Type B pancreatic cell (in vitro differentiated cells): ENCODE measurements around the gene TANGO6. TPM values are rescaled to one million over a fixed set of nuclear protein-coding genes. Genes with fewer than 3 reads are reported as not detected.

ENCODE experiments used
- DNase-seq: peaks from one replicate; pipeline ENCODE4 v3.0.0; 2021; ENCODE audit warnings: mixed read lengths; ENCODE audit not compliant: unreplicated experiment; ENCODE audit errors: extremely low spot score
- H3K27ac Mint-ChIP-seq: 2 replicates; pipeline ENCODE4 v1.8.0; 2021; ENCODE audit warnings: mild to moderate bottlenecking, mixed read lengths
- H3K27me3 Mint-ChIP-seq: 2 replicates; pipeline ENCODE4 v1.8.0; 2021; ENCODE audit warnings: mixed read lengths
- H3K36me3 Mint-ChIP-seq: 2 replicates; pipeline ENCODE4 v1.8.0; 2021; ENCODE audit warnings: mixed read lengths
- H3K4me1 Mint-ChIP-seq: one replicate; pipeline ENCODE4 v1.8.0; 2021; ENCODE audit warnings: mixed read lengths; ENCODE audit not compliant: unreplicated experiment
- H3K4me3 Mint-ChIP-seq: 2 replicates; pipeline ENCODE4 v1.8.0; 2021; ENCODE audit warnings: mild to moderate bottlenecking, mixed read lengths
- H3K9me3 Mint-ChIP-seq: 2 replicates; pipeline ENCODE4 v1.8.0; 2021; ENCODE audit warnings: mixed read lengths
- total RNA-seq: library from RNA; stranded (reverse); gene quantifications from 2 replicates; pipeline ENCODE4 v1.2.1, GENCODE V29; 2021; ENCODE audit warnings: low replicate concordance
- TF ChIP-seq, protein P1 (sequence below): fragments of 200-600 bp; sonication (generic); conservative IDR thresholded peaks from 2 replicates; pipeline ENCODE4 v1.5.0; 2021; ENCODE audit warnings: antibody characterized with exemption, mild to moderate bottlenecking

Gene TANGO6
- total RNA-seq, 1 donor from 2014 or later: 13.0 TPM

DNA sequence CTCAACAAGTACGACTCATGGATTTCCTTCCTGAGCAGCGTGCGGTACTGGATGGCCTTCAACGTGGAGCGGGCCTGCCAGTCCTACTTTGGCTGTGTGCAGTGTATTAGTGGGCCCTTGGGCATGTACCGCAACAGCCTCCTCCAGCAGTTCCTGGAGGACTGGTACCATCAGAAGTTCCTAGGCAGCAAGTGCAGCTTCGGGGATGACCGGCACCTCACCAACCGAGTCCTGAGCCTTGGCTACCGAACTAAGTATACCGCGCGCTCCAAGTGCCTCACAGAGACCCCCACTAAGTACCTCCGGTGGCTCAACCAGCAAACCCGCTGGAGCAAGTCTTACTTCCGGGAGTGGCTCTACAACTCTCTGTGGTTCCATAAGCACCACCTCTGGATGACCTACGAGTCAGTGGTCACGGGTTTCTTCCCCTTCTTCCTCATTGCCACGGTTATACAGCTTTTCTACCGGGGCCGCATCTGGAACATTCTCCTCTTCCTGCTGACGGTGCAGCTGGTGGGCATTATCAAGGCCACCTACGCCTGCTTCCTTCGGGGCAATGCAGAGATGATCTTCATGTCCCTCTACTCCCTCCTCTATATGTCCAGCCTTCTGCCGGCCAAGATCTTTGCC is 271.1 kb downstream of the TANGO6 start:
- Mint-ChIP-seq H3K36me3 (peaks cover 26% of the 10 kb centered on the region), H3K27ac (no peak overlapping the region), H3K4me1 (no peaks in the 10 kb centered on the region), H3K4me3 (no peak overlapping the region), H3K9me3 (no peaks in the 10 kb centered on the region), H3K27me3 (peaks cover 5% of the 10 kb centered on the region)
- TF ChIP-seq, protein P1, sequence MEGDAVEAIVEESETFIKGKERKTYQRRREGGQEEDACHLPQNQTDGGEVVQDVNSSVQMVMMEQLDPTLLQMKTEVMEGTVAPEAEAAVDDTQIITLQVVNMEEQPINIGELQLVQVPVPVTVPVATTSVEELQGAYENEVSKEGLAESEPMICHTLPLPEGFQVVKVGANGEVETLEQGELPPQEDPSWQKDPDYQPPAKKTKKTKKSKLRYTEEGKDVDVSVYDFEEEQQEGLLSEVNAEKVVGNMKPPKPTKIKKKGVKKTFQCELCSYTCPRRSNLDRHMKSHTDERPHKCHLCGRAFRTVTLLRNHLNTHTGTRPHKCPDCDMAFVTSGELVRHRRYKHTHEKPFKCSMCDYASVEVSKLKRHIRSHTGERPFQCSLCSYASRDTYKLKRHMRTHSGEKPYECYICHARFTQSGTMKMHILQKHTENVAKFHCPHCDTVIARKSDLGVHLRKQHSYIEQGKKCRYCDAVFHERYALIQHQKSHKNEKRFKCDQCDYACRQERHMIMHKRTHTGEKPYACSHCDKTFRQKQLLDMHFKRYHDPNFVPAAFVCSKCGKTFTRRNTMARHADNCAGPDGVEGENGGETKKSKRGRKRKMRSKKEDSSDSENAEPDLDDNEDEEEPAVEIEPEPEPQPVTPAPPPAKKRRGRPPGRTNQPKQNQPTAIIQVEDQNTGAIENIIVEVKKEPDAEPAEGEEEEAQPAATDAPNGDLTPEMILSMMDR: no peak
- DNase-seq: no peak

DNA sequence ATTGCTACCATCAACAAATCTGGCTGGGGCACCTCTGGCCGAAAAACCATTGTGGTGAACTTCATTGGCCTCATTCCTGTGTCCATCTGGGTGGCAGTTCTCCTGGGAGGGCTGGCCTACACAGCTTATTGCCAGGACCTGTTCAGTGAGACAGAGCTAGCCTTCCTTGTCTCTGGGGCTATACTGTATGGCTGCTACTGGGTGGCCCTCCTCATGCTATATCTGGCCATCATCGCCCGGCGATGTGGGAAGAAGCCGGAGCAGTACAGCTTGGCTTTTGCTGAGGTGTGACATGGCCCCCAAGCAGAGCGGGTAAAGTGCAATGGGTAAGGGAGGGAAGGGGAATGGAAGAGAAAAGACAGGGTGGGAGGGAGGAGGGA is 271.6 kb downstream of the TANGO6 start:
- TF ChIP-seq, protein P1: no peak
- H3K27ac Mint-ChIP-seq: no peak overlapping the region
- peaks cover 3% of the 10 kb centered on the region for H3K27me3 Mint-ChIP-seq
- no peaks in the 10 kb centered on the region for H3K4me1 Mint-ChIP-seq
- H3K9me3 Mint-ChIP-seq: no peaks in the 10 kb centered on the region
- peaks cover 26% of the 10 kb centered on the region for H3K36me3 Mint-ChIP-seq
- no peak overlapping the region for H3K4me3 Mint-ChIP-seq
- no peak for DNase-seq

DNA sequence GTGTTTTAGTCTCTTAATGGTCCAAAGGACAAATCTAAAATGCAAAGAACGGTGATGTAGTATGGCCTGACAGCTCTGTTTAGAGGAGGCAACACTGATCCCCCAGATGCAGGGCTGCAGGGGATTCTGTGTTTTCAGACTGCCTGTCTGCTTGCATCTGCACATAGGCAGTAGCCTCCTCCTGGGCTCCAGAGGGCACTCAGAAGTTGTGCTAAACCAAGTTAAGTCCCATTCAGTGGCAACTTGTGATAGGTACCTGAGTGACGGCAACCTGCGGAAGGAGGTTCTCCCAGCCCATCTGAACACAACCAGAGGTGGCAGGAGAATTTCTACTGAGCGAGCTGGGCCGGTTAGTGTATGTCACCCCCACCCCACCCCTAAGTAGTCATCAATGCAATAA is 272.0 kb downstream of the TANGO6 start:
- no peak for DNase-seq
- Mint-ChIP-seq H3K4me1 (no peaks in the 10 kb centered on the region), H3K27ac (no peak overlapping the region)

DNA sequence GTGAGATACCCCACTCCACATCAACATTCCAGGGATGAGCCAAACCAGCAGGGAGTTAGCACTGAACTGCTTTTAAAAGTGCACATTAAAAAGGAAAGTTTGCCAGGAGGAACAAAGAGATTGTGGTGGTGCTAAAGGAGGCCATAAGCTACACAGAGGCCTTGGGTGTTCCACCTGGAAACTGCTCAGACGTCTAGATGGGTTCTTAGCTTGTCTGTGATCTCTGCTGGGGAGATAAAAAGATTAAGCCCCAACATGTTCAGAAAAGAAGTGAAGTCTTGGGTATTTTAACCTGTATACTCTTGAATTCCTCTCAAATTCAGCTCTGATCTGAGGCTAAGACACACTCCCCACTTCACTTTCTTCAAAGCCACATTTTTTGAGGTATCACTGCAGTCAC is 272.5 kb downstream of the TANGO6 start:
- Mint-ChIP-seq H3K4me3 (no peak overlapping the region), H3K4me1 (no peaks in the 10 kb centered on the region), H3K27ac (no peak overlapping the region), H3K9me3 (no peaks in the 10 kb centered on the region), H3K27me3 (no peaks in the 10 kb centered on the region), H3K36me3 (peaks cover 21% of the 10 kb centered on the region)
- TF ChIP-seq, protein P1: no peak
- no peak for DNase-seq

More for the DNA sequence above, 272.0 kb downstream of the TANGO6 start:
- Mint-ChIP-seq H3K36me3 (peaks cover 26% of the 10 kb centered on the region), H3K4me3 (no peak overlapping the region), H3K9me3 (no peaks in the 10 kb centered on the region), H3K27me3 (peaks cover 3% of the 10 kb centered on the region)
- TF ChIP-seq, protein P1: no peak

DNA sequence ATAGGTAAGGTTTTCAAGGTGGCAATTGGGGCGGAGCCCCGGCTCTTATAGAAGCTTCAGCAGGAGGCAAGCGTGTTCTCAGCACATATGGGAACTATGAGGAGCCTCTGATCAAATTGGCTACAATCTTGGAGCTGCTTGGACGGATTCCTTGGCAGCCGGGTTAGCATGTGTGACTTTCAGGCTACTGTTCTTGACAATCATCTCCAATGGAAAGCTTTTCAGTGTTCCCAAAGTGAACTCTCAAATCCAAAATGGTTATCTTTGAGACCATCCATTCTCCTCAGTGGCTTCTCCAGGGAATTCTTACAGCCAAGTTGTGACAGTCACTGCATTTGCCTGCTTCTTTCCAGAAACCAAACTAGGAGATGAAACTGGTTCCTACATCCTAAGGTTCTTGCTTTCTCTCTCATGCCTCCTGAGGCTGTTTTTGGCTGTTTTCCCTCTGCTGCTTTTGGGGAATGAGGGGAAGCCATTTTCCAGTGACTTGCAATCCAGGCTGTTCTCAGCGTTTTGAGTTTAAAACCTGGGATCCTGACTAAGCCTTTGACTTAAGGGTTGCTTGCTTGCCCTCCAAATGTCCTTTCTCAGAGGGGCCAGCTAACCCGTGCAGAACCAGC is 273.0 kb downstream of the TANGO6 start:
- H3K4me1 Mint-ChIP-seq: no peaks in the 10 kb centered on the region
- no peak overlapping the region for H3K4me3 Mint-ChIP-seq
- no peaks in the 10 kb centered on the region for H3K9me3 Mint-ChIP-seq
- TF ChIP-seq, protein P1: no peak
- H3K36me3 Mint-ChIP-seq: peaks cover 21% of the 10 kb centered on the region
- H3K27ac Mint-ChIP-seq: no peak overlapping the region
- H3K27me3 Mint-ChIP-seq: no peaks in the 10 kb centered on the region
- no peak for DNase-seq
